ENCODE results near the gene EYS.

Gene EYS

GRCh38 chr6:64803470-64804166 lies 903.4 kb downstream of the EYS start:
- DNase-seq: no peak

GRCh38 chr6:64792534-64792933 lies 914.5 kb downstream of the EYS start:
- no peak for DNase-seq

- DNase-seq: no peak
These were observed 917.5 kb downstream of the EYS start for GRCh38 chr6:64789476-64789875.

GRCh38 chr6:64786736-64787135 lies 920.3 kb downstream of the EYS start:
- DNase-seq: no peak

DNA sequence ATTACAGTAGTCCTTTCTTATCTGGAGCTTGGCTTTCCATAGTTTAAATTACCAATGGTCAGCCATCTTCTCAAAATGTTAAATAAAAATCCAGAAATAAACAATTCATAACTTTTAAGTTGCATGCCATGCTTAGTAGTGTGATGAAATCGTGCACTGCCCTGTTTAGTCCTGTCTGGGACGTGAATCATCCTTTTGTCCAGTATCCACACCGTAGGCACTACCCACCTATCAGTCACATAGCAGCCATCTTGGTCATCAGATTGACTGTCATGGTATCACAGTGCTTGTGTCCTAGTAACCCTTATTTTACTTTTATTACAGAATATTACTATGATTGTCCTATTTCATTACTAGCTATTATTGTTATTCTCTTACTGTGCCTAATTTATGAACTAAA lies 924.1 kb downstream of the EYS start:
- DNase-seq: no peak

DNA sequence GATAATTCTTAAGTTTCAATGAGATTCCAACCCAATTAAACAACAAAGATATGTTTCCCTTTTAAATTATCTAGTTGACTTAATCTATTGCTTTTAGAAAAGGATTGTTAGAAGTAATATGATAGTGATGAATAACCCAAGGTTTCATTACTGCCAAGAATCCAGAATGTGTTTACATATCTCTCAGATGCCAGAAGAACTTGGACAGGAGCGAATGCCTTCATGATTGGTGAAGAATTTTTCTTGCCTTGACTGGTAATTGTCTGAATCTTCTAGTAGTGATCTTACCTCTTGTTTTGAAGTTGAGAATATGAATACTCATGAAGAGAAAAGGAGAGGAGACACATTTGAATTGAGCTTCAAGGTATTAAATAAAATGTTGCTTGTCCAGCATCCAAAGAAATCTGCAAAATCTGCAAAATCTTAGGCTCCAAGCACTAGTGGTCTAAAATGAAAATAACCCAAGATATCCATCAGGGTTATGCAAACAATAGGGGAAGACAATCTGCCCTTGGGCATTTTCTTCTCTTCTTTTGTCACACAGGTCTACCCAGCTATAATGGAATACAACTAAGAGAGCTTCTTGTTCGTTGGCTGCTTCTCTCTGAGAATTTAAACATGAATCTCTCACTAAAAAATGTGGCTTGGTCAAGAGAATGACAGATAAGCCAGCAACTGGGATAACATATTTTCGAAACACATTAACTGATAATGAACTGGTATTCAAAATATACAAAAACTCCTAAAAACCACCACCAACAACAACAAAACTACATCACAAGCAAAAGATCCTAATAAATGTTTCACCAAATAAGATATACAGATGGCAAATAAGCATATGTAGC lies 928.9 kb downstream of the EYS start:
- DNase-seq: no peak

GRCh38 chr6:64776359-64776758 lies 930.7 kb downstream of the EYS start:
- no peak for DNase-seq

GRCh38 chr6:64774881-64775280 lies 932.1 kb downstream of the EYS start:
- DNase-seq: no peak

GRCh38 chr6:64750910-64751309 lies 956.1 kb downstream of the EYS start:
- DNase-seq: no peak

DNA sequence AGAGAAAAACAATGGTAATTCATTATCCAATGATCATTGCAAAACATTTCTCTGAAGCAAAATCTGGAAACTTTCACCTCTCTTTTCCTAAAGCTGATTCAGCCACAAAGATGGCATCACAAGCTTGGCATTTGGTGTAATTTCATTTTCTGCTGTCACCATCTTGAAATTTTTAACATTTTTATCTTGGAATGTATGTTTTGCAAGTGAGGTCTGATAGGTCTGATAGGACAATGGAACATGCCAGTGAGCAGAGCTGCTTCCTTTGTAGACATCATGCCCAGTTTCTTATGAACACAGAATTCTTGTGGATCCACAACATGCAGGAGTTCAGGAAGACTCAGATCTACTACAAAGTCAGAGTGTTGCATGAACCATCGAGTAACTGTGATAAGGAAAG lies 969.6 kb downstream of the EYS start:
- no peak for DNase-seq

GRCh38 chr6:64736421-64736950 lies 970.5 kb downstream of the EYS start:
- no peak for DNase-seq

- DNase-seq: no peak
These were observed 973.6 kb downstream of the EYS start for GRCh38 chr6:64733433-64733832.

- no peak for DNase-seq
These were observed 974.1 kb downstream of the EYS start for GRCh38 chr6:64732888-64733287.

DNA sequence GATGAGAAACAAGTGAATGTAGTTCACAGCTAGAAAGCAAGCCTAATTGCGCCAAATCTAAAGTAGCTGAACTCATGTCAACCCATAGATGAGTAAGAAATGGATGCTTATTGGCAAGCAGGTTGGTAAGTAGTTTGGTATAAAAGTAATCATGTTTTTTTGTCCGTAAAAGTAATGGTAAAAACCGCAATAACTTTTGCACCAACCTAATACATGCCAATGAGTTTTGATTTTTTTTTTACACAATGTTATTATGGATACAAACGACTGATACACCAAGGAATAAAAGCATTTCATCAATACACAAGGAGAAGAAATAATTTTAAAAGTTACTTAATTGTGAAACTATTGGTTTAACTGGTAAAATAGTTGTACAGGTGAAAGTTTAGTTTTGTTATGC lies 977.5 kb downstream of the EYS start:
- DNase-seq: no peak

- DNase-seq: no peak
These were observed 980.0 kb downstream of the EYS start for GRCh38 chr6:64727075-64727474.

- no peak for DNase-seq
These were observed 982.9 kb downstream of the EYS start for GRCh38 chr6:64724091-64724490.

DNA sequence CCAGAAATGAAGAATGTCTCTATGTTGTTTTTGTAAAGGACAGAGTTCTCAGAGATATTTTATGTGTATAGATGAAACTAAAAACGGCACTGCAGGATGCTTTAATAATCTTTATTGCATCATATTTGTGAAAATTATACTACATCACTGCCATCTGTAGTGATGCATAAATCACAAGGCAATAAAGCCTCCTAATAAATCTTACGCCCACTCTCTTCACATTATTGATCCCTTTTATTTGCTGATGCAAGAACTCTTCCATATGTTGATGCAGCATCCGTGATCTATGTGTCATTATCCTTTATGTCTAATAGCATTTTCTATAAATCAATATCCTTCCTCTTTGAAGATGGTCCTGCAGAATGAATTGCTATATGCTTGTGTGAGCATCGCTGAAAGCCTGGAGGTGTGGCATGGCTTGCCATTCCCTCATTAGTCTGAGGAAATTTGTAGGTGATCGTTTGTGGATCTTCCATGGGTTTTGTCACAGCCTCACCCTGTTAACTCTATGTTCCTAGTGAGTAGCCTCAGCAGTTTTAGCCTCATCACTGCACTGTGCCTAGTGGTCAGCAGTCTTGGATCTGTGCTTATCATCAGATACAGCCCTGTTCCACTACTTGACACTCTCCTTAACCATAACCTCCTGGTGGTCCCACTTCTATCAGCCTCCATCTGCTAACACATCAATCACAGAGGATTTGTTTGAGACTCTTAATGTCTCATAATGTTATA lies 983.5 kb downstream of the EYS start:
- no peak for DNase-seq

DNA sequence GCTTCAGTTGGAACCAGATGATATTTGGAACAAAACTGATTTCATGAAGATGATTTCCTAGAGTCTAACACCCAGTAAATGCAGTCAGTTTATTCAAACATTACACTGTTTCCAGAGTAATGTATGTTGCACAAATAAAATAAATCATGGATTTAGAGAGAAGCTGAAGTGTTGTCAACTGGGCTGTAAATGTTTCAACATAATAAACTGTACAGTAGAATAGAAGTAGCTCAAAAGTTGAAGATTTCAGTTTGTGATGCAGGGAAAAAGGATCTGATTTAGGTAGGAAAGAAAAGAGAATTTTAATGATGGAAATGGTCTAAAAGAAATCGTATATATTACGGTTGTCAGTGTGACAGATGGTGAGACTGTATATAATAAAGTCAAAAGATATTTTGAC lies 985.2 kb downstream of the EYS start:
- DNase-seq: no peak

DNA sequence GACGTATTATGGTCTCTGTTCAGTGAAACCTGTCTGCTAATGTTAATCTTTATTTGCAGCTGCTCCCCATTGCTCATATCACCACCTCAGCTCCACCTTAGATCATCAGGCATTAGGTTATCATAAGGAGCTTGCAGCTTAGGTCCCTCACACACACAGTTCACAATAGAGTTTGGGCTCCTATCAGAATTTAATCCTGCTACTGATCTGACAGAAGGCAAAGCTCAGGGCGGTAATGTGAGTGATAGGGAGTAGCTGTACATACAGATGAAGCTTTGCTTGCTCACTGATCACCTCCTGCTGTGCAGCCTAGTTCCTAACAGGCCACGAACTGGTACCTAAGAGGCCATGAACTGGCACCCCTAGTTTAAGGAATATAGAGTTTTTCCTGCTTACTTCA lies 989.7 kb downstream of the EYS start:
- DNase-seq: no peak

GRCh38 chr6:64715624-64716023 lies 991.4 kb downstream of the EYS start:
- no peak for DNase-seq

GRCh38 chr6:64714073-64714472 lies 993.0 kb downstream of the EYS start:
- no peak for DNase-seq

- DNase-seq: no peak
These were observed 993.9 kb downstream of the EYS start for GRCh38 chr6:64713175-64713574.

DNA sequence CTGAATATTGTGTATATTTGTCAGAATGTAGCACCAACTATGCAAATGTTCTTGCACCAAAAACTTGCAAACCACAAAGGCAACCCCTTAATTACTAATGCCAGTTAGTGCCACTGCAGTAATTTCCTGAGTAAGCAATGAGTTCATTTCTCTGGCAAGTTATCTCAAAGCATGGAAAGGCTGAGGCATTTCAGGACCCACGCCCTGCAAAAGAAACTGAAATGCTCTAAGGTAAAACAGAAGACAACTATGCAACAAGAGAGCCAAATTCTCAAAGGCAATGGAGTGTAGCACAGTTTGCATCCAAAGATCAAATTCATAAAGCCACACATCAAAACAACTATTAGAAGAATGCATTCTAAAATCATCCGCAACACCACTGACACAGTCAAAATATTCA lies 994.4 kb downstream of the EYS start:
- no peak for DNase-seq

- no peak for DNase-seq
These were observed 1003.1 kb downstream of the EYS start for GRCh38 chr6:64703922-64704321.

All from NCI-H510A (cell line).